HPDE6-E6E7 (cell line): ENCODE results near the gene DPY19L2.
"Not testable (repeated sequence)": the region's sequence is repeated elsewhere in the genome, so short reads cannot be mapped to it uniquely, and the experiment has no call there.

Experiments used
- DNase-seq: peaks from one replicate; pipeline ENCODE4 v3.0.0; 2011; ENCODE audit warnings: missing footprints; ENCODE audit errors: extremely low spot score

DPY19L2 gene

DNA sequence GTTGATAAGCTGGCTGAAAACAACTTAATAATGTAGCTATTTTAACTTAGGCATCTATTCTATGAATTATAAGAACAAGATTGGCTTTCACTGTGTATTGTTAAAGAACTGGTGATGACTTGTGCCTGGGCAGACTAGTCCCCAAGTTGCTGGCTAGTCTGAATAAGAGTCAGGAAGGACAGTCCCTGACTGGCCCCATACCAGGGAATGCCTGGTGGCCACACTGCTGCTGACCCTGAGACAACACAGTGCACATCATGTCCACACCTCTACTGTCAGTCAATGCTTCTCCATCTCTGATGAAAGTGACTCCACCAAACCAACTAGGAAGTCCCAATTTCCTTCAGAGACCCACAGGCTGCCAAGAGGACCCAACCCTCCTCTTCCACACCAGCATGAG is 130.5 kb downstream of the DPY19L2 start:
- DNase-seq, result not testable (repeated sequence)

DNA sequence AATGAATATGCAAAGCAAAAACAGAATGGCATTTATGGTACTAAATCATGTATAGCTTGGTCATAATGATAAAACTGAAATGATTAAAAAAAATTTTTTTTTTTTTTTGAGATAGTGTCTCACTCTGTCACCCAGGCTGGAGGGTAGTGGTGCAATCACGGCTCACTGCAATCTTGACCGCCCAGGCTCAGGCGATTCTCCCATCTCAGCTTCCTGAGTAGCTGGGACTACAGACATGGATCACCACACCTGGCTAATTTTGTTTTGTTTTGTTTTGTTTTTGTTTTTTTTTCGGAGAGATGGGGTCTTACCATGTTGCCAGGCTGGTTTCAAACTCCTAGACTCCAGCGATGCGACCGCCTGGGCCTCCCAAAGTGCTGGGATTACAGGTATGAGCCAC is 138.7 kb downstream of the DPY19L2 start:
- DNase-seq, result not testable (repeated sequence)

DNA sequence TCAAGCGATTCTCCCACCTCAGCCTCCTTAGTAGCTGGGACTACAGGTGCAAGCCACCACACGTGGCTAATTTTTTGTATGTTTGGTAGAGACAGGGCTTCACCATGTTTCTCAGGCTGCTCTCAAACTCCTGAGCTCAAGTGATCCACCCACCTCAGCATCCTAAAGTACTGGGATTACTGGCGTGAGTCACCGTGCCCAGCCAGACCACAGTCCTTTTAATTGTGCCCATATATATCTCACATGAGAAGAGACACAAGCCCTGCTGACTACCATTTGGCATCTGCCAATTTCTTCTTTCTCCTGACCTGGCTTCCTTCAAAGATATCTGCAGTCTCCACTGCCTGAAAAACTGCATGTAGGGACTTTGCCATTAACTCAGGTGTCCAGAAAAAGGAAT is 142.5 kb downstream of the DPY19L2 start:
- no peak for DNase-seq

DNA sequence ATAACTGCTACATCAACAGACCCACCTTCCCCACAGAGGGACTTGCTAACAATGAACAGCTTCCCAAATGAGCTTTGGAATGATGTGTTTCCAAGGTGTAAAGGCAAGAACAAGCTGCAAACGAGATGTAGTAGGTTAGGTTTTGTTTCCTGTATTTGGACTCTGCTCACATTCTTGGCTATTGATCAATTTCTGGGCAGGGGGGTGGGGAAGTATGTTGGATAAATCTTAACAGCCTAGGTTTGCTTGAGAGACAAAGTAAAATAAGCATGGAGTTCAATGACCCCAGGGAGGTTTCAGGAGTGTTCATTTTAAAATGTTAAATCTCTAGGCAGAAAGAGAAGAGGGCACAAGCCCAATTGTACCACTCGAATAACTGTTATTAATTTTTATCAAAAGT is 146.6 kb downstream of the DPY19L2 start:
- DNase-seq, result no peak
